Smooth muscle cell (in vitro differentiated cells): Measurements from ENCODE around the gene PXDC1. TPM values are rescaled to one million over a fixed set of nuclear protein-coding genes. Genes with fewer than 3 reads are reported as not detected.

Experiments used
- DNase-seq: peaks from one replicate; lab custom pipeline; 2025; ENCODE audit not compliant: unreplicated experiment; lab: John Stamatoyannopoulos, UW
- H2AFZ ChIP-seq: fragments of 200-600 bp; sonication (generic); 2 replicates; pipeline ENCODE4 v1.6.0; 2016; ENCODE audit warnings: antibody characterized with exemption, low read depth, mild to moderate bottlenecking
- H3F3A ChIP-seq: fragments of 200-600 bp; sonication (generic); 2 replicates; pipeline ENCODE4 v1.6.0; 2017; ENCODE audit warnings: antibody characterized with exemption, low read depth
- H3K27ac ChIP-seq: fragments of 200-600 bp; sonication (generic); 2 replicates; pipeline ENCODE4 v1.5.1; 2016; ENCODE audit warnings: low read depth, mild to moderate bottlenecking
- H3K27me3 ChIP-seq: fragments of 200-600 bp; sonication (generic); 2 replicates; pipeline ENCODE4 v1.6.1; 2016; ENCODE audit warnings: low read depth, mild to moderate bottlenecking
- H3K36me3 ChIP-seq: fragments of 200-600 bp; sonication (generic); 2 replicates; pipeline ENCODE4 v1.5.1; 2016; ENCODE audit warnings: low read depth
- H3K4me1 ChIP-seq: fragments of 200-600 bp; sonication (generic); 2 replicates; pipeline ENCODE4 v1.5.1; 2016; ENCODE audit warnings: low read depth
- H3K4me2 ChIP-seq: fragments of 200-600 bp; sonication (generic); 2 replicates; pipeline ENCODE4 v1.6.0; 2016; ENCODE audit warnings: mild to moderate bottlenecking
- H3K4me3 ChIP-seq: fragments of 200-600 bp; sonication (generic); 2 replicates; pipeline ENCODE4 v1.5.1; 2016; ENCODE audit warnings: mild to moderate bottlenecking
- H3K79me2 ChIP-seq: fragments of 200-600 bp; sonication (generic); 2 replicates; pipeline ENCODE4 v1.6.0; 2016; ENCODE audit warnings: low read depth, mild to moderate bottlenecking
- H3K9ac ChIP-seq: fragments of 200-600 bp; sonication (generic); 2 replicates; pipeline ENCODE4 v1.6.0; 2016; ENCODE audit warnings: low read depth
- H3K9me3 ChIP-seq: fragments of 200-600 bp; sonication (generic); replicated peaks from 2 replicates; pipeline ENCODE4 v1.5.1; 2016; ENCODE audit warnings: low read depth
- H4K20me1 ChIP-seq: fragments of 200-600 bp; sonication (generic); 2 replicates; pipeline ENCODE4 v1.6.0; 2016; ENCODE audit warnings: low read depth
- WGBS: methylation state at CpG from one replicate; pipeline ENCODE4 v1.1.7; 2016; ENCODE audit warnings: low lambda C conversion rate; 5-methylcytosine and 5-hydroxymethylcytosine counted together
- polyA plus RNA-seq: library from polyadenylated mRNA; unstranded; fragments of >200 nt; fragmentation: Nextera tagmentation; extraction: Ambion mirVana; gene quantifications from 2 replicates; pipeline ENCODE4 v1.2.1, GENCODE V29; 2016
- total RNA-seq: library from RNA; depleted of rRNA; stranded (reverse); fragments of >200 nt; gene quantifications from 2 replicates; pipeline ENCODE4 v1.2.3, GENCODE V29; 2014
- TF ChIP-seq, protein P1 (sequence below): fragments of 200-600 bp; sonication (generic); IDR thresholded peaks from 2 replicates; pipeline ENCODE4 v1.5.1; 2017; ENCODE audit warnings: borderline replicate concordance, mild to moderate bottlenecking, antibody characterized with exemption; ENCODE audit not compliant: insufficient read depth, poor library complexity, severe bottlenecking

PXDC1 gene
- total and polyA plus RNA-seq, 2 experiments from 2014 or later: 49.1 to 78.6 TPM

- no peak overlapping the region for H3K9ac ChIP-seq
- no peaks in the 10 kb centered on the region for H3K36me3 ChIP-seq
- H3K9me3 ChIP-seq: no peaks in the 10 kb centered on the region
- no peak overlapping the region for H2AFZ ChIP-seq
- H3K79me2 ChIP-seq: no peaks in the 10 kb centered on the region
- no peaks in the 10 kb centered on the region for H3F3A ChIP-seq
- no peak overlapping the region for H3K4me3 ChIP-seq
- TF ChIP-seq, protein P1, sequence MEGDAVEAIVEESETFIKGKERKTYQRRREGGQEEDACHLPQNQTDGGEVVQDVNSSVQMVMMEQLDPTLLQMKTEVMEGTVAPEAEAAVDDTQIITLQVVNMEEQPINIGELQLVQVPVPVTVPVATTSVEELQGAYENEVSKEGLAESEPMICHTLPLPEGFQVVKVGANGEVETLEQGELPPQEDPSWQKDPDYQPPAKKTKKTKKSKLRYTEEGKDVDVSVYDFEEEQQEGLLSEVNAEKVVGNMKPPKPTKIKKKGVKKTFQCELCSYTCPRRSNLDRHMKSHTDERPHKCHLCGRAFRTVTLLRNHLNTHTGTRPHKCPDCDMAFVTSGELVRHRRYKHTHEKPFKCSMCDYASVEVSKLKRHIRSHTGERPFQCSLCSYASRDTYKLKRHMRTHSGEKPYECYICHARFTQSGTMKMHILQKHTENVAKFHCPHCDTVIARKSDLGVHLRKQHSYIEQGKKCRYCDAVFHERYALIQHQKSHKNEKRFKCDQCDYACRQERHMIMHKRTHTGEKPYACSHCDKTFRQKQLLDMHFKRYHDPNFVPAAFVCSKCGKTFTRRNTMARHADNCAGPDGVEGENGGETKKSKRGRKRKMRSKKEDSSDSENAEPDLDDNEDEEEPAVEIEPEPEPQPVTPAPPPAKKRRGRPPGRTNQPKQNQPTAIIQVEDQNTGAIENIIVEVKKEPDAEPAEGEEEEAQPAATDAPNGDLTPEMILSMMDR: no peak
- no peak for DNase-seq
- H3K4me1 ChIP-seq: no peaks in the 10 kb centered on the region
- H3K27ac ChIP-seq: no peak overlapping the region
- H4K20me1 ChIP-seq: peaks cover 5% of the 10 kb centered on the region
- H3K27me3 ChIP-seq: no peaks in the 10 kb centered on the region
- H3K4me2 ChIP-seq: no peak overlapping the region
- 94% methylated on average over 2 of the region's 2 CpGs for WGBS
Observed at GRCh38 chr6:3707024-3707423, 44.5 kb downstream of the PXDC1 start.

DNA sequence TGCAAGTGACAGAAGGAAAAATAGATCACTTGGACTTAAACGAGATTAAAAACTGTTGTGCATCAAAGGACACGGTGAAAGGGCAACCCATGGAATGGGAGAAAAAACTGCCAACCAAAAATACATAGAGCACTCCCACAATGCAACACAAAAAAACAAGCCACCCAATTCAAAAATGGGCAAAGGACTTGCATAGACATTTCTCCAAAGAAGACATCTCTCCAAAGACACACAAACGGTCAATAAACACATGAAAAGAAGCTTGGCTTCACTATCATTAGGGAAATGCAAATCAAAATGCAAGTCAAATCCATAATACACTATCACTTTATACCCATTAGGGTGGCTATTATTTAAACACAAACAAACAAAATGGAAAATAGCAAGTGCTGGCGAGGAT is 45.0 kb downstream of the PXDC1 start:
- H3K9ac ChIP-seq: no peak overlapping the region
- no peak overlapping the region for H3K4me2 ChIP-seq
- no peak for DNase-seq
- H3F3A ChIP-seq: no peaks in the 10 kb centered on the region
- no peak overlapping the region for H2AFZ ChIP-seq
- H3K4me3 ChIP-seq: no peak overlapping the region
- 94% methylated on average over 4 of the region's 4 CpGs for WGBS
- H4K20me1 ChIP-seq: peaks cover 5% of the 10 kb centered on the region
- H3K9me3 ChIP-seq: no peaks in the 10 kb centered on the region
- TF ChIP-seq, protein P1: no peak
- H3K27me3 ChIP-seq: no peaks in the 10 kb centered on the region
- no peaks in the 10 kb centered on the region for H3K4me1 ChIP-seq
- no peak overlapping the region for H3K27ac ChIP-seq
- no peaks in the 10 kb centered on the region for H3K79me2 ChIP-seq
- H3K36me3 ChIP-seq: no peaks in the 10 kb centered on the region

DNA sequence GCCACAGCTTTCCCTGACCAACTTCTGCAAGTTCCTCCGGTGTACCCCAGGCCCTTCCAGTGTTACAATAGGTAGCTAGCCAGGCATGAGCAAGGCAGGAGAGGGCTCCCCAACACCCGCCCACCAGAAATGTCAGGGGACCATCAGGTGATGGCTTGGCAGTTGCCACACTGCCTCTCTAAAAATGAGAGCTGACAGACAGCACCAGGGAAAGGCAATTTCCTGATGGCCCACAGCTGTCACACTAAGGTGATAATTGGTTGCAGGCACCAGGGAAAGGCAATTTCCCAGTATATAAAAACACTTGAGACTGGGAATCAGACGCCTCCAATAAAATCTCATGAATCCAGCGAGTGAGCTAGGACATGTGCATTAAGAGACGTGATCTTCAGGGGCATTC is 49.9 kb downstream of the PXDC1 start:
- Histone ChIP-seq H3K36me3 (no peaks in the 10 kb centered on the region), H3K4me2 (no peak overlapping the region), H3K27ac (no peak overlapping the region), H3F3A (peaks cover 4% of the 10 kb centered on the region), H3K4me1 (no peaks in the 10 kb centered on the region), H3K79me2 (no peaks in the 10 kb centered on the region), H3K27me3 (no peaks in the 10 kb centered on the region), H3K9ac (no peak overlapping the region), H4K20me1 (no peaks in the 10 kb centered on the region), H3K9me3 (no peaks in the 10 kb centered on the region), H2AFZ (no peak overlapping the region), H3K4me3 (no peak overlapping the region)
- 62% methylated on average over 5 of the region's 5 CpGs for WGBS
- no peak for DNase-seq
- TF ChIP-seq, protein P1: no peak

- Histone ChIP-seq H3K4me1 (no peaks in the 10 kb centered on the region), H3K27me3 (no peaks in the 10 kb centered on the region), H3K4me3 (no peak overlapping the region), H3K79me2 (no peaks in the 10 kb centered on the region), H3K9me3 (no peaks in the 10 kb centered on the region), H2AFZ (no peak overlapping the region), H3K36me3 (no peaks in the 10 kb centered on the region), H4K20me1 (no peaks in the 10 kb centered on the region), H3K9ac (no peak overlapping the region), H3K27ac (no peak overlapping the region), H3F3A (peaks cover 4% of the 10 kb centered on the region), H3K4me2 (no peak overlapping the region)
- no peak for DNase-seq
- TF ChIP-seq, protein P1: no peak
- 65% methylated on average over 3 of the region's 3 CpGs for WGBS
Observed at GRCh38 chr6:3699231-3699630, 52.3 kb downstream of the PXDC1 start.
